ENCODE data around the gene ZNF664.

ZNF664 gene

DNA sequence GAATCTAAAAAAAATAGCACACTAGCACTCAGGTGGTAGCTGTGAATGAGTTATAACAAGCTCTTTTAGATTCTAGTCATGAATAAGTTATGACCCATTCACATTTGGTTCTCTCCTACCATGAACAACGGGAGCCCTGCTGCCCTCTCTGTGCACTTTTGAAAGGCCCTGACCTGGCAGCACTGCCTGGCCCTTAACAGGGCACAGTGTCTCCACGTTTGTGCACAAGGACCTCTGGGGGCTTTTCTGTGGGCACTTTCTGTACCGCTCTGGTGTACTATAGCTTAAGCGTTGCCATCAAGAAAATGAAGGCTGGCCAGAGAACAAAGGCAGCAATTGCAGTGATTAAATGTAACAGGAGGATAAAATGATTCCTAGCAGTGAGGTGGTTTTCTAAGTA, 21.5 kb upstream of the ZNF664 start:
- no peak overlapping the region for H3K4me3 ChIP-seq (ENCODE audit: low read depth, low read length)
- no peak for TF ChIP-seq CTCF (IDR thresholded peaks at IDR 0.05; ENCODE audit: control insufficient read depth, extremely low read depth, insufficient read depth)
- no peak for DNase-seq (ENCODE audit: low read depth)

DNA sequence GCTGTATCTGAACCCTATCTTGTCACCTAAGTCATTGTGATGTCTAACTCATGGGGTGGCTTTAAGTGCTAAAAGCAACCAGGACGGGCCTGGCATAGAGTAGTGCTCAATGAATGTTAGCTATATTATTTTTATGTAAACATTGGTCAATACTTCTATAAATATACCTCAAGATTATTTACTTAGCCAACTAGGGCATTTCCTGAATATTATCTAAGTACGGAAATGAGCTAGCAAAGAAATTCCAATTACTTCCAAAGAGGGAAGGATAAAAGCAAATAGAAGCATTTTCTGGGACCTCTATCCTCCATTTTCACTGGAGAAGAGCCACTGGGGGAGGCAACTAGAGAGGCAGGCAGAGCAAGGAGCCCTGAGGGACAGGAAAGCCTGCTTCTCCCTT, 21.0 kb upstream of the ZNF664 start:
- TF ChIP-seq CTCF (IDR thresholded peaks at IDR 0.05; ENCODE audit: control insufficient read depth, extremely low read depth, insufficient read depth): no peak
- peak; percentile 33 for DNase-seq (ENCODE audit: low read depth)
- H3K4me3 ChIP-seq (ENCODE audit: low read depth, low read length): no peak overlapping the region

- peak; percentile 6 for DNase-seq (ENCODE audit: low read depth)
- H3K4me3 ChIP-seq (ENCODE audit: low read depth, low read length): no peak overlapping the region
- no peak for TF ChIP-seq CTCF (IDR thresholded peaks at IDR 0.05; ENCODE audit: control insufficient read depth, extremely low read depth, insufficient read depth)
Measured at GRCh38 chr12:123954647-123955350, 18.2 kb upstream of the ZNF664 start.

- DNase-seq (ENCODE audit: low read depth): no peak
- TF ChIP-seq CTCF (IDR thresholded peaks at IDR 0.05; ENCODE audit: control insufficient read depth, extremely low read depth, insufficient read depth): no peak
- no peak overlapping the region for H3K4me3 ChIP-seq (ENCODE audit: low read depth, low read length)
Measured at GRCh38 chr12:123956249-123956648, 16.8 kb upstream of the ZNF664 start.

GRCh38 chr12:123957196-123957595, 15.8 kb upstream of the ZNF664 start:
- no peak for DNase-seq (ENCODE audit: low read depth)
- TF ChIP-seq CTCF (IDR thresholded peaks at IDR 0.05; ENCODE audit: control insufficient read depth, extremely low read depth, insufficient read depth): no peak
- H3K4me3 ChIP-seq (ENCODE audit: low read depth, low read length): no peak overlapping the region

DNA sequence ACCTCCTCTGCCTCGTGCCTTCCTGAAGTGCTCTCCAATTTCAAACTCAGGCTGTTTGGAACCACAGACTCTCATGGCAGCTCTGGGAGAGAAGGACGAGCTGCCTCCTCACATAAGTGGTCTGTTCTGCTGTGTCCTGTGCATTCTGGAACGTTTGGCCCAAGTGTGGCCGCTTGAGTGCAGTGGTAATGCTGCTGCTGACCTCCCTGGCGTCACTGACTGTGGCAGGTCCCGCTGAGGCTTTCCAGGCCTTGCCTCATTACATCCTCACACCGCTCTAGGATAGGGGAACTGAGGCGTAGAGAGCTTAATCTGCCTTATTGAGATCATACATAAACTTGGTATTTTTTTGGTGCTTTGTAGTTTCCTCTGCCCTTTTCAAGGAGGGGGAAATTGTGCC, 14.6 kb upstream of the ZNF664 start:
- DNase-seq (ENCODE audit: low read depth): no peak
- no peak overlapping the region for H3K4me3 ChIP-seq (ENCODE audit: low read depth, low read length)
- no peak for TF ChIP-seq CTCF (IDR thresholded peaks at IDR 0.05; ENCODE audit: control insufficient read depth, extremely low read depth, insufficient read depth)

GRCh38 chr12:123958876-123959275, 14.1 kb upstream of the ZNF664 start:
- TF ChIP-seq CTCF (IDR thresholded peaks at IDR 0.05; ENCODE audit: control insufficient read depth, extremely low read depth, insufficient read depth): no peak
- no peak overlapping the region for H3K4me3 ChIP-seq (ENCODE audit: low read depth, low read length)
- no peak for DNase-seq (ENCODE audit: low read depth)

Measured in LNCaP clone FGC (cell line).